ENCODE results near the gene PRKCB.

Gene PRKCB

DNA sequence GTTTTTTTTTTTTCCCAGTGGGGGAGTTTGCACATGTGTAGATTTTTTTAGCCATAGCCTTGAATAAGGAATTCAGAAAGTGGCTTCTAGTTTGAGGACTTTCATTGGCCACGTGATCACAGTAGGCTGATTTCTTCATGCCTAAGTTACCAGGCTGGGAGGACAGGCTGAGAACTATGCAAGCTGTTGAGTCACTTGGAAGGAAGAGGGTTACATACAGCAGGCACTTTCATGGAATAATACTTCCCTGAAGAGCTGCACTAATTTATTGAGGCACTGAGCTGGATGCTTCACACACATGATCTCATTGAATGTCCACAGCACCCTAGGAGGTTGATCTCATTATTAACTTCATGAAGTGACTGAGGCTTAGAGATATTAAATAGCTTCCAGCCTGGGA is 22.8 kb downstream of the PRKCB start:
- TF ChIP-seq, protein P1, sequence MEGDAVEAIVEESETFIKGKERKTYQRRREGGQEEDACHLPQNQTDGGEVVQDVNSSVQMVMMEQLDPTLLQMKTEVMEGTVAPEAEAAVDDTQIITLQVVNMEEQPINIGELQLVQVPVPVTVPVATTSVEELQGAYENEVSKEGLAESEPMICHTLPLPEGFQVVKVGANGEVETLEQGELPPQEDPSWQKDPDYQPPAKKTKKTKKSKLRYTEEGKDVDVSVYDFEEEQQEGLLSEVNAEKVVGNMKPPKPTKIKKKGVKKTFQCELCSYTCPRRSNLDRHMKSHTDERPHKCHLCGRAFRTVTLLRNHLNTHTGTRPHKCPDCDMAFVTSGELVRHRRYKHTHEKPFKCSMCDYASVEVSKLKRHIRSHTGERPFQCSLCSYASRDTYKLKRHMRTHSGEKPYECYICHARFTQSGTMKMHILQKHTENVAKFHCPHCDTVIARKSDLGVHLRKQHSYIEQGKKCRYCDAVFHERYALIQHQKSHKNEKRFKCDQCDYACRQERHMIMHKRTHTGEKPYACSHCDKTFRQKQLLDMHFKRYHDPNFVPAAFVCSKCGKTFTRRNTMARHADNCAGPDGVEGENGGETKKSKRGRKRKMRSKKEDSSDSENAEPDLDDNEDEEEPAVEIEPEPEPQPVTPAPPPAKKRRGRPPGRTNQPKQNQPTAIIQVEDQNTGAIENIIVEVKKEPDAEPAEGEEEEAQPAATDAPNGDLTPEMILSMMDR (IDR thresholded peaks at IDR 0.05) = no peak

DNA sequence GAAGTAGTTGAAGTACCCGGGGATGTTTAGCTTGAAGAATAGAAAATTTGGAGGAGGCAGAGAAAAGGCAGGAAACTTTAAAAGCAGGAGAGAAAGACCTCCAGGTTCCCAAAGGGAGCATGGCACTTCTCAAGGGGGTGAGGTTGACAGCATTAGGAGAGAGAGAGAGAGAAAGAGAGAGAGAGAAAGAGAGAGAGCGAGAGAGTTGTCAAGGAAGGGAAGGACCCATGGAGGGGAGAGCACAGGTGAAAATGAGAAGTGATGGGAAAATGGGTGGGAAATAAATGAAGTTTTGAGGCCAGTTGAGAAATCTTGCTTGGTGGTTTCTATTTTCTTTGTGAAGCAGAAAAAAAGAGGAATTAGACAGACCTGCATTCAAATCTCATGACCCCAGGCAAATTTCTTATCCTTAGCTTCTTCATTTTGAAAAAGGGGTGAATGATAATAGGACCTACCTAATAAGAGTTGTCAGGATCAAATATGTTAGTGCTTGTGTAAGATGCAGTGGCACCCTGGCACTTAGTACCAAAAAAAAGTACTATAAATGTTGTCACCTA is 24.0 kb downstream of the PRKCB start:
- TF ChIP-seq, protein P1 (IDR thresholded peaks at IDR 0.05) = no peak

DNA sequence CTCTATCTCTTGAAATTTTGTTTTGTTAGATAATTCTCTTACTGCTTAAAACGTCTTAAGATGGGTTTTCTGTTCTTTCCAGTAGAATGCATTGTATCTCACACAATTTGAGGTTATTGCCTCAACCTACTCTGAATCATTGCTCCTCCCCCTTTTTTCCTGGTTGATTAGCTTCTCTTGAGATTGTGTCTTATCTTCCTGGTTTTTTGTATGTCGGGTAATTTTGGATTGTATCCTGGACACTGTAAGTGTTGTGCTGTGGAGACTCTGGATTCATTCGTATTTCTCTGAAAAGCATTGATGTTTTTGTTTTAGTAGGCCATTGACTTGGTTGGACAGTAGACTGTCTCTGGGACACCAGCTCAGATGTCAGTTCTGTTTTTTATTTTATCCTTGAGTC is 26.1 kb downstream of the PRKCB start:
- TF ChIP-seq, protein P1 (IDR thresholded peaks at IDR 0.05) = no peak

DNA sequence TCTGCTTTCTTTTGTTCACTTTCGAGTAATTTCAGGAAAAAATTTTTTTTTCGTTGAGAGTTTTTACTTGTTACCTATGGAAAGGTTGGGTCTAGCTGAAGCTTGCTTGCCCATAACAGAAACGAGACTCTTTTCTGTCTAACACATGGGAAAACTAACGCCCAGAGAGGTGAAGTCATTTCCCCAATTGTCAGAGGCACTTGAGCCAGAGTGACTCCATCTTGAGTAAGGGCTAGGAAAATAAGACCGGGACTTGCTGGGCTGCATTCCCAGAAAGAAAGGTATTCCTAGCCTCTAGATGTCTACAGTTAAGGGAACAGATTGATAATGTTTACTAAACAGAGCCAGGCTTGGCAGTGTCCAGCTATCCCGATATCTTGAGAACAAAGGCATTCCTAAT is 26.8 kb downstream of the PRKCB start:
- TF ChIP-seq, protein P1 (IDR thresholded peaks at IDR 0.05) = no peak

DNA sequence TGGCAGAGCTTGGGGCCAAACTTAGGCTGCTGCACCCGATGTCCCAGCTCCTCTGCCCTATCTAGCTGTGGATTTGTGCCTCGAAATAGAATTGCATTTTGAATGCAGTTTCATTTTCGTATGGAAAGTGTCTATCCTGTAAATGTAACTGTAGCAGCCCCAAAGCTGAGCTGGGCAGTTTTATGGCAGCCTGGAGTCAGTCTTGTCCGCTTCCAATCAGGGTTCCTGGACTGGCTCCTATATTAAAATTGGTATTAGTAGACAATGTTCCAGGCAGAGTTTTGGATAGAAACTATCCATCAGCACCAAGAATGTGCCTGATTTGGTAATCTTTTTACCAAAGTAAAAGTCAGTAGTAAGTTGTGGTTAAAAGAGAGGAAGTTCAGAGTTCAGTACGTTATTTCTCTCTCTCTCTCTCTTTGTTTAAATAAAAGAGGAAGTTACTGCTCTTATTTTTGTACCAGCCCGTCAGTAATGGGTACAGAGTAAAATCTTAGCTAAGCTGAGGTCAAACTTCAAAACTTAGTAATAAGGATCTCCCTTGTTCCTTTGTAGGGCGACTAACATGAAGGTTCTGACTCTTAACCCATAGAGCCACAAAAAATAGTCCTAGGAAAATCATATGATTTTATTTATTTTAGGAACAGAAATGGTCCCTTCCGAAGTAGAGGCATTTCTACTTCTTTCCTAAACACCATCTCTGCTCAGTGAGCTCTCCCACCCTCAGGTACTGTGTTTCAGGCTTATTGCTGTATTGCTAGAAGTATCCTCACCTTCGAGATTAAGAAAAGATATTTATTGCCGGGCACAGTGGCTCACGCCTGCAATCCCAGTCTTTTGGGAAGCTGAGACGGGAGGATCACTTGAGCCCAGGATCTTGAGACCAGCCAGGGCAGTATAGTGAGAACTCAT is 28.0 kb downstream of the PRKCB start:
- TF ChIP-seq, protein P1 (IDR thresholded peaks at IDR 0.05) = no peak

DNA sequence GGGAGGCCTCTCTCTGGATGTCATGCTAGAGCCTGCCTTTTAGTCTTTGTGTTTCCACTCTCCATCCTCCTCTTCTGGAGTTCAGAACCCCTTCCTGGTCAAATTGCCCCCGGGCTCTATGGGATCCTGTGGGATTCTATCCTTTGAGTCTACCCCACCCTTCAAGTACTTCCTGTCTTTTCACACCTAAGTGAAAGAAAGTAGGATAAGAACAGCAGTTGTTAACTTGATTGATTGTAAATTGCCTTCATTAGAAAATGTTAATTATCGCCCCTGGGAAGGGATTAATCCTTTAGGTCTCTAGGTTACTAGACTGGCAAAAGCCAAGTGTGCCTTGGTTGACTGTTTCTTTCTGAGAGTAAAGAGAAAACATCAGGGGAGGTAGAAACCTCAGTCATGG is 30.1 kb downstream of the PRKCB start:
- TF ChIP-seq, protein P1 (IDR thresholded peaks at IDR 0.05) = no peak

DNA sequence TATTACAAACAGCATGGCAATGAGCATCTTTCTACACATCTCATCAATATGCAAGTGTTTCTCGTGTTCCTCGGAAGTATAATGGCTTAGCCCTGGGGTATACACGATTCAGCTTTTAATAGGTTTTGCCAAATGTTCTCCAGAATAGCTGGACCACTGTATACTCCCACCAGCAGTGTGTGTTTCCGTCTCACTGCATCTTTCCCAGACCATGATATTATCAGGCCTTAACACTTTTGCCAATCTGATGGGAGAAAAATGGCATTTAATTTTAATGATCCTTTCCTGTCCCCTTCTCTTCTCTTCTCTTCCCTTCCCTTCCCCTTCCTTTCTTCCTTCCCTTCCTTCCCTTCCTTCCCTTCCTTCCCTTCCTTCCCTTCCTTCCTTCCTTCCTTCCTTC is 30.8 kb downstream of the PRKCB start:
- TF ChIP-seq, protein P1 (IDR thresholded peaks at IDR 0.05) = no peak

All from LNCAP (cell line).